CD4-positive, alpha-beta T cell treated with Interleukin-6 at 100 ng/mL for 8 hours (primary cell): ENCODE results near the gene CD70.
"Not testable (repeated sequence)": the region's sequence is repeated elsewhere in the genome, so short reads cannot be mapped to it uniquely, and the experiment has no call there.

ENCODE experiments used
- DNase-seq: peaks from one replicate; pipeline ENCODE4 v3.0.0-alpha.2; 2020; ENCODE audit warnings: mixed read lengths, low spot score

Gene CD70

DNA sequence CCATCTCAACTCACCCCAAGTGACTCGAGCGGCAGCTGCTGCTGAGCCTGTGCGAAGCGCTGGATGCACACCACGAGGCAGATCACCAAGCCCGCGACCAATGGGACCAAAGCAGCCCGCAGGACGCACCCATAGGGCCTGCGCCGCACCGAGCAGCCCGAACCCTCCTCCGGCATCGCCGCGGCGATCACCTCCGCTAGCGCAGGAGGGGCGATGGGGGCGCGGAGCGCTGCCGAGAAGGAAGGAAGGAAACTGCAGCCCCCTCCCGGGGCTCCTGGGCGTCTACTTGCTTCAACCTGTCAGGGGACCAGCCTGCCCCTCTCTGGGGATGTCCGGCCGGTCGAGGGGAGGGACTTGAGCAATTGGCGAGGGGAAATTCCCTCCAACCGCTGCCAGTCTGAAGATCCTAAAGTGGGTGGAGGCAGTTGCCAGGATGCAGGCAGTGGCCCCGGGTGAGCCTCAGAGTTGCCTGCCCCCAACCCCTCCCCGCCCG, at the start of gene CD70:
TSS of gene CD70 (minus strand) at position 324 of the 493 bp plus-strand sequence. CDS start at position 176, 148 bp downstream.
- peak; percentile 17 for DNase-seq

GRCh38 chr19:6640333-6640732, 49.4 kb upstream of the CD70 start:
- DNase-seq, result not testable (repeated sequence)

- peak; percentile 3 for DNase-seq
These were observed 48.5 kb upstream of the CD70 start for GRCh38 chr19:6639439-6639838.

GRCh38 chr19:6633456-6633813, 42.5 kb upstream of the CD70 start:
- not testable (repeated sequence) for DNase-seq

GRCh38 chr19:6632747-6633455, 42.0 kb upstream of the CD70 start:
- peak; percentile 27 for DNase-seq

GRCh38 chr19:6632002-6632621, 41.2 kb upstream of the CD70 start:
- peak; percentile 86 for DNase-seq

DNA sequence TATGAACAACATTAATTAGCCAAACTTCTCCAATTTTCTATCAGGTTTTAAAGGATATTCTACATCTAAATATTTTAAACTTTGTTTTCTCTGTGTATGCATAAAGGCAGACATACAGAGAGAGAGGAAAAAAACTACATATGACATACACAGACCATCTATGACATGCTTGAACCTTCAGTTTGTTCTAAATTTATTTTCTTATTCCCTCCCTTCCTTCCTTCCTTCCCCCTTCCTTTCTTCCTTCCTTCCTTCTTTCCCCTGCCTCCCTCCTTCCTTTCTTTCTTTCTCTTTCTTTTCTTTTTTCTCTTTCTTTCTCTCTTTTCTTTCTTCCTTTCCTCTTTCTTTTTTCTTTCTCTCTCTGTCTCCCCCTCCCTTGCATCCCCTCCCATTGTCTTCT, 35.8 kb upstream of the CD70 start:
- DNase-seq, result no peak

DNA sequence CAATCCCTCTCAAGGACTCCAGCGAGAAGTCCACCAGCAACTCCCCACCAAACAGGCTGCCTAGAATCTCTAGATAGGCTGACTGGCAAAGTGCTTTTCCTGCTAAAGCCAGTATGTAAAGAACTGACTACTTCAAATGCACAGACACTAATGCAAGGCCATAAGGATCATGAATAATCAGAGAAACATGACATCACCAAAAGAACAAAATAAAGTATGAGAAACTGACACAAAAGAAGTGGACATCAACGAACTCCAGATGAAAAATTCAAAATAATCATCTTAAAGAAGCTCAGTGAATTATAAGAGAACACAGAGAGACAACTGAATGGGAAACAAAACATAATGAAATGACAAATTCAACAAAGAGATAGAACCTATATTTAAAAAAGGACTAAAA, 26.4 kb upstream of the CD70 start:
- no peak for DNase-seq

- no peak for DNase-seq
These were observed 25.1 kb upstream of the CD70 start for GRCh38 chr19:6616011-6616410.

DNA sequence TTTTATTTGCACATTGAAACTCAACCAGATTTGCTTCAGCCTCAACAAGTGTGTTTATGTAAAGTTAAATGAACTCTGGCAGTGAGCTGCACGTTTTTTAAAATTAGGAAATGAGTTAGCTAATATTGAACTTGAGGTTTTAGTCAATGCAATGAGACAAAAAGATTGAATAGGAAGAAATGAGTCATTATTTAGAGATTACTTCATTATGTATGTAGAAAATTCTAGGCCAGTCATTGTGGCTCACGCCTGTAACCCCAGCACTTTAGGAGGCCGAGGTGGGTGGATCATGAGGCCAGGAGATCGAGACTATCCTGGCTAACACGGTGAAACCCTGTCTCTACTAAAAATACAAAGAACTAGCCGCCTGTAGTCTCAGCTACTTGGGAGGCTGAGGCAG, 22.8 kb upstream of the CD70 start:
- no peak for DNase-seq

DNA sequence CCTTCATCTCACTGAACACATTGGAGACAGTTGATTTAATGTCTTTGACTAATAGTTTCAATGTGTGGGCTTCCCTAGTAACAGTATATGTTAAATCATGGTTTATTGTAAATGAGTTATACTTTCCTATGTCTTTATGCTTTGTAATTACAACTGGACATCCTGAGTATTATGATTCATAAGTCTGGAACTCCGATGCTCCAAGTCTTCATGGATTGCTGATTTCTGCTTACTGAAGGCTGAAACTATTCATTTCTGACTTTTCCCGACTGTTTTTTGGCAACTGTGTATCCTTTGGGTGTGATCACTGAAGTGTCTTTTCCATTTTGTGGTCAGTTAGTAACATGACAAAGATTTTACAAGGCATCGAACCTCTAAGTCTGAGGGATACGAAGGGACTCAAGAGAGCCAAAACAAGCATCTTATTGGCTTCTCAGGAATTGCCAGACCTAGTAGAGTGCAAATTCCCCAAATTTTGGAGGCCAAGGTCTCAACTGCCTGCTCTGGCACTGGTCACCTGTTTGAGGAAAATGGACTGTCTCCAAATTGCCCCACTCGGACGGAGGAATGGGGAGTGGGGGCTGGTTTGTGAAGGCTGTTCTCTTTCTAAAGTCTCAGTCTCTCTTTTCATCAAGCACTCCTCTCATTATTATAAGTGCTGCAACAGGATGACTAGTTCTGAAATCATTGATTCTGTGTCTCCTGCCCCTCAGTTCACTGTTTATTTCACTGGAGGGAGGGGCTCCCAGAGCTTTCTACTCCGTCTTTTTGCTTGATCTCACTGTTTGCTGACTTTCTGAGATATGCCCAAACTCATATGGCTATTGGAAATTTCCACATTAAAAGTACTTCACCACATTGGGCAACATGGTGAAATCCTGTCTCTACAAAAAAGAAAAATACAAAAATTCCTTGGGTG, 20.2 kb upstream of the CD70 start:
- no peak for DNase-seq

- DNase-seq, result no peak
These were observed 18.0 kb upstream of the CD70 start for GRCh38 chr19:6608940-6609339.

DNA sequence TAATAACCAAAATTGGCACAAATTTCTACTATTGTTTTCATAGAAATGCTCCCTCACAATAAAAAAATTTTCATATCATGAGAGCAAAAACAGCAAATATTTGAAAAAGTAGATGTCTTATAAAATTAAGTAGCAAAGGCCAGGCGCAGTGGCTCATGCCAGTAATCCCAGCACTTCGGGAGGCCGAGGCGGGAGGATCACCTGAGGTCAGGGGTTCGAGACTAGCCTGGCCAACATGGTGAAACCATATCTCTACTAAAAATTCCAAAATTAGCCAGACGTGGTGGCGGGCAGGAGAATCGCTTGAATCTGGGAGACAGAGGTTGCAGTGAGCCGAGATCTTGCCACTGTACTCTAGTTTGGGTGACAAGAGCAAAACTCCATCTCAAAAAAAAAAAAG, 17.2 kb upstream of the CD70 start:
- not testable (repeated sequence) for DNase-seq

GRCh38 chr19:6606276-6607070, 15.5 kb upstream of the CD70 start:
- DNase-seq, result not testable (repeated sequence)

DNA sequence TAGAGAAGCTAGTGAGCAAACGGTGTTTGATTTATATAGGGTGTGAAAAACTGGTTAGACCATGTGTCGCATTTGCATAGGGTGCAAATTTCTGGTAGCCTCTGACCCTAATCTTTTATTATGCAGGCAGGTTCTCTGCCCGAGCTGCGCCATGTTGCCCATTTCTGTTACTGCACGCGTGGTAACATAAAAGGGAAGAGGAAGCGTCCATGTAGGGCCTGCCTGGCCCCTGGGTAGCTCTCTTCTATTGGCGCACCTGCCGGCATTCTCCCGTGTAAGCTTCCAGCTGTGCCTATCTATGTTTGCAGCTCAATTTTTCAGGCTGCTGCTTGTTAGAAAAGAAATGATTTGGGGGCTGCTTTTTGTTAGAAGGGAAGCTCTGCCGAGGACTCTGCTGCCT, 14.0 kb upstream of the CD70 start:
- no peak for DNase-seq

GRCh38 chr19:6602729-6603114, 11.8 kb upstream of the CD70 start:
- no peak for DNase-seq

DNA sequence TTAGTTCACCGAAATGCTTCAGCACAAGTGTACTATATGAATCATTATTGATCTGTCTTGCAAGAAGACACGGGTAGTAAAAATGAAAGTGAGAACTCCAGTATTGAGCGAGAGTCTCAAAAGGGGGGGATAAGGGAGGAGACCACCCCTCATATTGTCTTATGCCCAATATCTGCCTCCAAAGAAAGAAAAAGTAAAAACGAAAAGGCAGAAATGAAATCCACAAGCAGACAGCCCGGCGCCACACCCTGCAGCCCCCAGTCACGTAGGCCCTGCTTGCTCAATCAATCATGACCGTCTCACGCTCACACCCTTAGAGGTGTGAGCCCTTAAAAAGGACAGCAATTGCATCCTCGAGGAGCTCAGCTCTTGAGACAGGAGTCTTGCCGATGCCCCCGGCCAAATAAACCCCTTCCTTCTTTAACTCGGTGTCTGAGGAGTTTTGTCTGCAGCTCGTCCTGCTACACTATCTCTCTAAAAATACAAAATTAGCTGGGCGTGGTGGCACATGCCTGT, 10.6 kb upstream of the CD70 start:
- not testable (repeated sequence) for DNase-seq

GRCh38 chr19:6600951-6601536, 10.1 kb upstream of the CD70 start:
- DNase-seq, result not testable (repeated sequence)

GRCh38 chr19:6599866-6600454, 9.0 kb upstream of the CD70 start:
- DNase-seq, result no peak

DNA sequence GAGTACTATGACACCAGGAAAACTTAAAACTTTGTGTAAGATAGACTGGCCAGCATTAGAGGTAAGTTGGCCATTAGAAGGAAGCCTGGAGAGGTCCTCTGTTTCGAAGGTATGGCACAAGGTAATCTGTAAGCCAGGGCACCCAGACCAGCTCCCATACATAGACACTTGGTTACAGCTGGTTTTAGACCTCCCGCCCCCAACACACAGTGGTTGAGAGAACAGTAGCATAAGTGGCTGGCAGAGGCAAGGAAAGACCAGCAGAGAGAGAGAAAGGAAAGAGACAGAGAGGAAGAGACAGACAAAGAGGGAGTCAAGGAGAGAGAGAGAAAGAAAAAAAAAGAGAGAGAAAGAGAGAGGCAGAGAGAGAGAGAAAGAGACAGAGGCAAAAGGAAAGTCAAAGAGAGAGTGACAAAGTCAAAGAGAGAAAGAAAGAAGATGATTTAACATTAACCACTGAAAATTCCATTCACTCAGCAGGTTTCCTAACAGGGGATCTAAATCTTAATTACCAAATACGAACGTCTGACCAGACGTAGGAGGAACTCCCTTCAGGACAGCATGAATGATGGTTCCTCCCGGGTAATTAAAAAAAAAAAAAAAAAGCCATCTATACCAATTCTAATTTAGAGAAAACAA, 7.4 kb upstream of the CD70 start:
- not testable (repeated sequence) for DNase-seq
